Regular cardiac myocyte (primary cell): ENCODE measurements around the gene ELMOD2. TPM values are rescaled to one million over a fixed set of nuclear protein-coding genes. Genes with fewer than 3 reads are reported as not detected.

Experiments
- total RNA-seq: library from RNA; depleted of rRNA; stranded (reverse); fragments of >200 nt; gene quantifications from 2 replicates; pipeline ENCODE4 v1.2.3, GENCODE V29; 2014

Gene ELMOD2
- 26.5 and 35.0 TPM in 2 replicates for total RNA-seq

GRCh38 chr4:140523857-140524742 is at the start of gene ELMOD2:
TSS of gene ELMOD2 (plus strand) at chr4:140524168. CDS start at chr4:140525429, 1,261 bp downstream.

GRCh38 chr4:140497747-140498636 is 26.0 kb upstream of the ELMOD2 start, which contains the start of gene MGAT4D:
TSS of gene MGAT4D (minus strand) at chr4:140498293. CDS start at chr4:140498222, 71 bp downstream.

GRCh38 chr4:140568507-140569306 is 44.7 kb downstream of the ELMOD2 start, which contains the start of gene UCP1:
TSS of gene UCP1 (minus strand) at chr4:140568961. CDS start at chr4:140568729, 232 bp downstream.

Other genes with a start within 250 kb of the ELMOD2 start
- 72.5 and 94.7 TPM in 2 replicates for gene SCOC, start 150.5 kb upstream of the ELMOD2 start, total RNA-seq
- under 0.01 and 1.1 TPM in 2 replicates for gene CLGN, start 96.5 kb upstream of the ELMOD2 start, total RNA-seq
- gene MGAT4D, start 25.9 kb upstream of the ELMOD2 start, total RNA-seq: not detected in 2 replicates
- gene UCP1, start 44.8 kb downstream of the ELMOD2 start, total RNA-seq: not detected in 2 replicates
- 48.2 and 48.3 TPM in 2 replicates for gene TBC1D9, start 232.2 kb downstream of the ELMOD2 start, total RNA-seq